ENCODE results near the gene FGD2. TPM values are rescaled to one million over a fixed set of nuclear protein-coding genes. Genes with fewer than 3 reads are reported as not detected.

Gene FGD2, protein sequence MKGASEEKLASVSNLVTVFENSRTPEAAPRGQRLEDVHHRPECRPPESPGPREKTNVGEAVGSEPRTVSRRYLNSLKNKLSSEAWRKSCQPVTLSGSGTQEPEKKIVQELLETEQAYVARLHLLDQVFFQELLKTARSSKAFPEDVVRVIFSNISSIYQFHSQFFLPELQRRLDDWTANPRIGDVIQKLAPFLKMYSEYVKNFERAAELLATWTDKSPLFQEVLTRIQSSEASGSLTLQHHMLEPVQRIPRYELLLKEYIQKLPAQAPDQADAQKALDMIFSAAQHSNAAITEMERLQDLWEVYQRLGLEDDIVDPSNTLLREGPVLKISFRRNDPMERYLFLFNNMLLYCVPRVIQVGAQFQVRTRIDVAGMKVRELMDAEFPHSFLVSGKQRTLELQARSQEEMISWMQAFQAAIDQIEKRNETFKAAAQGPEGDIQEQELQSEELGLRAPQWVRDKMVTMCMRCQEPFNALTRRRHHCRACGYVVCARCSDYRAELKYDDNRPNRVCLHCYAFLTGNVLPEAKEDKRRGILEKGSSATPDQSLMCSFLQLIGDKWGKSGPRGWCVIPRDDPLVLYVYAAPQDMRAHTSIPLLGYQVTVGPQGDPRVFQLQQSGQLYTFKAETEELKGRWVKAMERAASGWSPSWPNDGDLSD
- 10 to 100 TPM; 13.1 to 46.4 (median 29.6) TPM for total RNA-seq

DNA sequence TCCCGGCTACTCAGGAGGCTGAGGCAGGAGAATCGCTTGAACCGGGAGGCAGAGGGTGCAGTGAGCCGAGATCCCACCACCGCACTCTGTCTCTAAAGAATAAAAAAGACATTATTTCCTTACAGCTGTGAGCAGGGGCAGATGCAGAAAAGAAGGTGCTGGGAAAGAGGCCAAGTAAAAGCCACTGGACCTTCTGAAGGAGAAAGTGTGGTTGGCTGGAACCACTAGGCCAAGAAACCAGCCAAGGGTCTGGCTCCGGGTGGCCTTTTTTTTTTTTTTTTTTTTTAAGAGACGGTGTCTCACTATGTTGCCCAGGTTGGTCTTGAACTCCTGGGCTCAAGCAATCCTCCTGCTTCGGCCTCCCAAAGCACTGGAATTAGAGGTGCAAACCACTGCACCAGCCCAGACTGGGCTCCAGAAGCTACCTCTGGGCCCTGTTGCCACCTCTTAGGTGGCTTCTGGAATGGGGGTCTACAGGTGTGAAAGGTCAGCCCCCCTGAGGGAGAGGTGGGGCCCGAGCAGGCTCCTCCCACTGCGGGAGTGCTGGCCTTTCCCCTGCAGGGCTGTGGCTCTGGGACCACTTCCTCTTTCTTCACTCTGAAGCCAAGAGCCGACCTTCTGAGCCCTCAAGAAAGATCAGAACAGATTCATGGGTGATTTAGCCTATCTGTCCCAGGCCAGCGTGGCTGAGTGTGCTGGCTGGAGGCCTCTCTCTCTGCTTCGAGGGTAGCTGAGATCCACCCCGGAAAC lies at the start of gene FGD2:
TSS of gene FGD2 (plus strand) at position 595 of the 750 bp plus-strand sequence. CDS start 163 bp downstream, outside the sequence.
- Histone ChIP-seq H3K4me3 (peak within 1 kb of the TSS in 3 of 4 donors; percentile 3 to 29 (median 6)), H3K27ac (peak within 1 kb of the TSS; percentile 42 to 68 (median 56))
- DNase-seq = peak; percentile 59

DNA sequence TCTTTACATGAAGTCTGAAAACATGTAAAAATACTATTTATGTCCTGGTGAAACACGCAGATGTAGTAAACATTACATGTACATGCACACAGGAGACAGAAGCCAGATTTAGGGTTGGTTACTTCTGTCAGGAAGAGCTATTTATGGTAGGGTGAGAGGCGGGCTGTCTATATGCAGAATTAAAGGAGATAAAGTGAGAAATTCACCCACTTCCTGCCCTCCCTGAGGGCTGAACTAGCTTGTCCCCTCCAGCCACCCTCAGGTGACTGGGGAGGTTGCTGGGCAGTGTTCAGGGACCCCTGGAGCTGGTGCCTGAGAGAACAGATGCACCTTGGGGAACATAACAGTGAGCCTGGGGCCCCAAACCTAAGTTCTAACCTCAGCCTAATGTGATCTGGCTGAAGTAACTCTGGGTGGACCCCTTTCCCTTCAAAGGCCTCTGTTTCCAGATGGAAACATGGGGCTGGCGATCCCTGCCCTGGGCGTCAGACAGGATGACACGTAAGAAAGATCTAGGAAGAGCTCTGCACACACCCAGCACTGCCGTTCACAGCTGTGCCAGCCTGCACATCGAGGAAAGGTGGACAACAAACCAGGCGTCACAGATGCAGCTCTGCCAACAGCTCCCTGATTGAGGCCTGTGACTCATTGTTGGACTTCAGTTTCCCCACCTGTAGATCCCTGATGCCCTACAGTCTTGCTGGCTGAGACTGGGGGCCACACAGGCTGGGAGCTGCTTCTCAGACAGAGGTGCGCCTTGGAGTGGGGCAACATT lies 49.6 kb upstream of the FGD2 start:
- no peaks in the 10 kb centered on the region for H3K4me1 ChIP-seq
- intact Hi-C loops (cut with DNase I; ENCODE audit: low total_unique reads) (no loop called here), in situ Hi-C loops (cut with MboI; ENCODE audit: low pct_ligation_motif_present in 1 of 4, low pct_unique_long_range_greater_than_20kb in 1 of 4, low sequenced_read_pairs in 3 of 4) (no loop called here)
- DNase-seq = no peak
- TF ChIP-seq EP300 (IDR thresholded peaks at IDR 0.05; ENCODE audit: low read depth) (no peak), POLR2AphosphoS5 (IDR thresholded peaks at IDR 0.05) (no peak), POLR2A (IDR thresholded peaks at IDR 0.05) (no peak)
- TF ChIP-seq, protein P1, sequence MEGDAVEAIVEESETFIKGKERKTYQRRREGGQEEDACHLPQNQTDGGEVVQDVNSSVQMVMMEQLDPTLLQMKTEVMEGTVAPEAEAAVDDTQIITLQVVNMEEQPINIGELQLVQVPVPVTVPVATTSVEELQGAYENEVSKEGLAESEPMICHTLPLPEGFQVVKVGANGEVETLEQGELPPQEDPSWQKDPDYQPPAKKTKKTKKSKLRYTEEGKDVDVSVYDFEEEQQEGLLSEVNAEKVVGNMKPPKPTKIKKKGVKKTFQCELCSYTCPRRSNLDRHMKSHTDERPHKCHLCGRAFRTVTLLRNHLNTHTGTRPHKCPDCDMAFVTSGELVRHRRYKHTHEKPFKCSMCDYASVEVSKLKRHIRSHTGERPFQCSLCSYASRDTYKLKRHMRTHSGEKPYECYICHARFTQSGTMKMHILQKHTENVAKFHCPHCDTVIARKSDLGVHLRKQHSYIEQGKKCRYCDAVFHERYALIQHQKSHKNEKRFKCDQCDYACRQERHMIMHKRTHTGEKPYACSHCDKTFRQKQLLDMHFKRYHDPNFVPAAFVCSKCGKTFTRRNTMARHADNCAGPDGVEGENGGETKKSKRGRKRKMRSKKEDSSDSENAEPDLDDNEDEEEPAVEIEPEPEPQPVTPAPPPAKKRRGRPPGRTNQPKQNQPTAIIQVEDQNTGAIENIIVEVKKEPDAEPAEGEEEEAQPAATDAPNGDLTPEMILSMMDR (IDR thresholded peaks at IDR 0.05) = no peak
- H3K27ac ChIP-seq = no peak overlapping the region
- H3K4me3 ChIP-seq = no peak overlapping the region
- H3K36me3 ChIP-seq = no peaks in the 10 kb centered on the region
- H3K27me3 ChIP-seq = no peaks in the 10 kb centered on the region
- 75 to 77% methylated on average over 2 to 9 of the region's 9 CpGs for WGBS, 2 donors (ENCODE audit: low coverage in 1 of 2)
- H3K9me3 ChIP-seq = no peaks in the 10 kb centered on the region

More for the DNA sequence above, at the start of gene FGD2:
- TF ChIP-seq POLR2A (IDR thresholded peaks at IDR 0.05) = peak; percentile 28
- TF ChIP-seq, protein P1 (IDR thresholded peaks at IDR 0.05) = no peak
- TF ChIP-seq EP300 (IDR thresholded peaks at IDR 0.05; ENCODE audit: low read depth) = no peak
- peak in 1 of 3 donors; percentile 43 for TF ChIP-seq POLR2AphosphoS5 (IDR thresholded peaks at IDR 0.05)
- intact Hi-C loops (cut with DNase I; ENCODE audit: low total_unique reads) (no loop called here), in situ Hi-C loops (cut with MboI; ENCODE audit: low pct_ligation_motif_present in 1 of 4, low pct_unique_long_range_greater_than_20kb in 1 of 4, low sequenced_read_pairs in 3 of 4) (loop anchor here in 3 of 4 donors (25.0 kb wide), 3 partner anchors 118 to 243 kb away; partner anchors contain the start of gene C6orf89 (in 3 of the 3))
- Histone ChIP-seq H3K27me3 (no peaks in the 10 kb centered on the region), H3K36me3 (no peaks in the 10 kb centered on the region), H3K9me3 (no peaks in the 10 kb centered on the region), H3K4me1 (no peaks in the 10 kb centered on the region)
- WGBS, 2 donors (ENCODE audit: low coverage in 1 of 2) = 77 to 88% methylated on average over 7 to 13 of the region's 14 CpGs

DNA sequence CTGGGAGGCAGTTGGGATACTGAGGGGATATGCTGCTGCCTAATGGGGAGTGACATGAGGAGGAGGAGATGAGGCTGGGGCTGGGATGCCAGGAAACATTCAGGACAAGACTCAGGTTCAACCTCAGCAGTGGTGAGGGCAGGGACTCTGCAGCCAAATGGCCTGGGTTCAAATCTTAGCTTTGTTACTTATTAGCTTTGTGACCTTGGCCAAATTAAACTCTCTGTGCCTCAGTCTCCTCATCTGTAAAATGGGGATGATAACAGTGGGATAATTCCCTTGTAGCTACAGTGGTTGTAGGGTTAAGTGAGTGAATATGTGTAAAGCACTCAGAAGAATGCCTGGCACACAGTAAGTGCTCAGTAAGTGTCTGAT lies 49.0 kb upstream of the FGD2 start:
- H3K36me3 ChIP-seq = no peaks in the 10 kb centered on the region
- intact Hi-C loops (cut with DNase I; ENCODE audit: low total_unique reads) = no loop called here
- H3K4me1 ChIP-seq = no peaks in the 10 kb centered on the region
- H3K27ac ChIP-seq = no peak overlapping the region
- H3K27me3 ChIP-seq = no peaks in the 10 kb centered on the region
- in situ Hi-C loops (cut with MboI; ENCODE audit: low pct_ligation_motif_present in 1 of 4, low pct_unique_long_range_greater_than_20kb in 1 of 4, low sequenced_read_pairs in 3 of 4) = no loop called here
- TF ChIP-seq, protein P1 (IDR thresholded peaks at IDR 0.05) = no peak
- no peak for TF ChIP-seq EP300 (IDR thresholded peaks at IDR 0.05; ENCODE audit: low read depth)
- TF ChIP-seq POLR2AphosphoS5 (IDR thresholded peaks at IDR 0.05) = no peak
- TF ChIP-seq POLR2A (IDR thresholded peaks at IDR 0.05) = no peak
- no peak overlapping the region for H3K4me3 ChIP-seq
- no peak for DNase-seq
- H3K9me3 ChIP-seq = no peaks in the 10 kb centered on the region

Data from transverse colon (tissue), 4 donors.